IMR-90 (cell line): ENCODE data around the gene AMBRA1. TPM values are rescaled to one million over a fixed set of nuclear protein-coding genes. Genes with fewer than 3 reads are reported as not detected.

ENCODE experiments used
- ATAC-seq: fragments of 200-7000 bp; cut with Tn5 transposase; 2 replicates; pipeline ENCODE4 v1.9.1; 2020; ENCODE audit warnings: low read depth, mild to moderate bottlenecking, moderate library complexity
- BruUV-seq: library from RNA; stranded (reverse); fragments of 400-500 nt; replicated peaks from 2 replicates; lab custom pipeline; 2021; lab: Mats Ljungman, UMichigan
- CTCF ChIA-PET: fragments of 300-600 bp; formaldehyde crosslinking; extraction: SDS; loops from one replicate; lab custom pipeline; 2021; ENCODE audit warnings: antibody characterized with exemption; lab: Yijun Ruan, JAX
- POLR2A ChIA-PET: fragments of 300-600 bp; sonication (Branson Sonifier 250); formaldehyde crosslinking; loops from one replicate; lab custom pipeline; 2022; ENCODE audit warnings: antibody characterized with exemption; ENCODE audit not compliant: unreplicated experiment; lab: Charles Lee
- DNase-seq: peaks from one replicate; pipeline ENCODE4 v3.0.0; 2013
- H2AFZ ChIP-seq: replicated peaks from 2 replicates; pipeline ENCODE3; 2013; ENCODE audit warnings: low read length, mild to moderate bottlenecking; ENCODE audit not compliant: poor library complexity
- H2AK5ac ChIP-seq: 2 replicates; pipeline ENCODE4 v1.6.1; 2013; ENCODE audit warnings: low read depth, low read length, inconsistent platforms
- H2AK9ac ChIP-seq: replicated peaks from 2 replicates; pipeline ENCODE3; 2013; ENCODE audit warnings: mild to moderate bottlenecking, low read depth, low read length, moderate library complexity; ENCODE audit not compliant: poor library complexity
- H2BK120ac ChIP-seq: 2 replicates; pipeline ENCODE4 v1.6.1; 2013; ENCODE audit warnings: low read depth, low read length, inconsistent platforms
- H2BK15ac ChIP-seq: 3 replicates; pipeline ENCODE4 v1.6.1; 2013; ENCODE audit warnings: low read depth, low read length, inconsistent platforms
- H2BK20ac ChIP-seq: 2 replicates; pipeline ENCODE4 v1.6.1; 2013; ENCODE audit warnings: low read depth, mild to moderate bottlenecking, inconsistent platforms, low read length, moderate library complexity
- H2BK5ac ChIP-seq: 2 replicates; pipeline ENCODE4 v1.6.1; 2013; ENCODE audit warnings: mild to moderate bottlenecking, low read depth, low read length, inconsistent platforms; ENCODE audit not compliant: poor library complexity, severe bottlenecking
- H3K14ac ChIP-seq: replicated peaks from 2 replicates; pipeline ENCODE4 v1.6.1; 2013; ENCODE audit warnings: low read depth, low read length, inconsistent platforms
- H3K18ac ChIP-seq: 2 replicates; pipeline ENCODE4 v1.6.1; 2013; ENCODE audit warnings: low read depth, low read length, control low read depth
- H3K23ac ChIP-seq: 2 replicates; pipeline ENCODE4 v1.6.1; 2013; ENCODE audit warnings: low read depth, low read length, inconsistent platforms
- H3K27ac ChIP-seq: 2 replicates; pipeline ENCODE4 v1.5.1; 2013; ENCODE audit warnings: mild to moderate bottlenecking, control low read depth, low read length; ENCODE audit not compliant: insufficient read depth
- H3K27me3 ChIP-seq: 2 replicates; pipeline ENCODE4 v1.6.1; 2013; ENCODE audit warnings: low read length; ENCODE audit not compliant: control insufficient read depth, insufficient read depth
- H3K36me3 ChIP-seq: 2 replicates; pipeline ENCODE4 v1.6.1; 2013; ENCODE audit warnings: low read length, mixed read lengths; ENCODE audit not compliant: control insufficient read depth, insufficient read depth
- H3K4ac ChIP-seq: 2 replicates; pipeline ENCODE4 v1.6.1; 2013; ENCODE audit warnings: low read depth, low read length, inconsistent platforms
- H3K4me1 ChIP-seq: 2 replicates; pipeline ENCODE4 v1.6.1; 2013; ENCODE audit warnings: low read length, mixed read lengths; ENCODE audit not compliant: control insufficient read depth, insufficient read depth
- H3K4me2 ChIP-seq: 2 replicates; pipeline ENCODE4 v1.6.1; 2013; ENCODE audit warnings: low read depth, mild to moderate bottlenecking, control low read depth, low read length, moderate library complexity
- H3K4me3 ChIP-seq: 2 replicates; pipeline ENCODE4 v1.5.1; 2013; ENCODE audit warnings: low read depth, mild to moderate bottlenecking, control low read depth, low read length, moderate library complexity; ENCODE audit not compliant: insufficient read depth
- H3K56ac ChIP-seq: 2 replicates; pipeline ENCODE4 v1.6.1; 2013; ENCODE audit warnings: low read length, inconsistent platforms; ENCODE audit not compliant: insufficient read depth; ENCODE audit errors: extremely low read depth
- H3K79me1 ChIP-seq, 2 experiments: 2 replicates each; pipeline ENCODE4 v1.6.1; 2013; ENCODE audit warnings: low read length in 2 of 2, inconsistent platforms in 1 of 2, low read depth in 1 of 2
- H3K9ac ChIP-seq: 2 replicates; pipeline ENCODE4 v1.6.1; 2013; ENCODE audit warnings: low read depth, low read length, control low read depth
- H3K9me1 ChIP-seq: 2 replicates; pipeline ENCODE4 v1.6.1; 2013; ENCODE audit warnings: low read length, inconsistent platforms; ENCODE audit not compliant: insufficient read depth
- H3K9me3 ChIP-seq: 2 replicates; pipeline ENCODE4 v1.6.1; 2013; ENCODE audit warnings: low read length; ENCODE audit not compliant: control insufficient read depth, insufficient read depth
- H4K20me1 ChIP-seq: 2 replicates; pipeline ENCODE4 v1.6.1; 2013; ENCODE audit warnings: low read length, inconsistent platforms; ENCODE audit not compliant: insufficient read depth
- H4K5ac ChIP-seq: 2 replicates; pipeline ENCODE4 v1.6.1; 2013; ENCODE audit warnings: mild to moderate bottlenecking, low read depth, low read length, control low read depth
- H4K8ac ChIP-seq, 2 experiments: 2 replicates each; pipeline ENCODE4 v1.6.1; 2013; ENCODE audit warnings: low read depth in 2 of 2, low read length in 2 of 2, control low read depth in 1 of 2, inconsistent platforms in 1 of 2
- H4K91ac ChIP-seq: 2 replicates; pipeline ENCODE4 v1.6.1; 2013; ENCODE audit warnings: low read depth, low read length, inconsistent platforms; ENCODE audit not compliant: insufficient read depth
- BHLHE40 ChIP-seq: fragments of 150-350 bp; IDR thresholded peaks from 2 replicates; pipeline ENCODE4 v1.6.1; 2016; ENCODE audit warnings: mild to moderate bottlenecking, low read depth, low read length
- CEBPB ChIP-seq: IDR thresholded peaks from 2 replicates; pipeline ENCODE4 v1.6.1; 2012; ENCODE audit warnings: low read depth, low read length, improper control_type of control experiment
- CHD1 ChIP-seq: IDR thresholded peaks from 2 replicates; pipeline ENCODE4 v1.6.1; 2012; ENCODE audit warnings: low read depth, low read length, improper control_type of control experiment
- CTCF ChIP-seq: conservative IDR thresholded peaks from 2 replicates; pipeline ENCODE4 v1.5.1; 2012; ENCODE audit warnings: mild to moderate bottlenecking, low read depth, low read length, improper control_type of control experiment
- ELK1 ChIP-seq: fragments of 150-350 bp; IDR thresholded peaks from 2 replicates; pipeline ENCODE4 v1.6.1; 2016; ENCODE audit warnings: low read depth, mild to moderate bottlenecking, low read length, moderate library complexity, borderline replicate concordance
- FOS ChIP-seq: fragments of 150-350 bp; IDR thresholded peaks from 2 replicates; pipeline ENCODE4 v1.6.1; 2016; ENCODE audit warnings: low read depth, low read length
- MAFK ChIP-seq: IDR thresholded peaks from 2 replicates; pipeline ENCODE4 v1.6.1; 2012; ENCODE audit warnings: low read depth, low read length, improper control_type of control experiment
- MXI1 ChIP-seq: IDR thresholded peaks from 2 replicates; pipeline ENCODE4 v1.6.1; 2012; ENCODE audit warnings: low read depth, mild to moderate bottlenecking, low read length, moderate library complexity, borderline replicate concordance
- NFE2L2 ChIP-seq: fragments of 150-350 bp; IDR thresholded peaks from 2 replicates; pipeline ENCODE4 v1.6.1; 2016; ENCODE audit warnings: low read depth, mild to moderate bottlenecking, low read length
- RAD21 ChIP-seq: IDR thresholded peaks from 2 replicates; pipeline ENCODE4 v1.6.1; 2012; ENCODE audit warnings: low read length, improper control_type of control experiment
- RCOR1 ChIP-seq: IDR thresholded peaks from 2 replicates; pipeline ENCODE4 v1.6.1; 2012; ENCODE audit warnings: mild to moderate bottlenecking, low read length, improper control_type of control experiment; ENCODE audit not compliant: insufficient replicate concordance
- RFX5 ChIP-seq: IDR thresholded peaks from 2 replicates; pipeline ENCODE4 v1.8.0; 2012; ENCODE audit warnings: low read depth, mild to moderate bottlenecking, low read length, moderate library complexity
- SMC3 ChIP-seq: fragments of 150-350 bp; IDR thresholded peaks from 2 replicates; pipeline ENCODE4 v1.6.1; 2016; ENCODE audit warnings: low read depth, mild to moderate bottlenecking, antibody characterized with exemption, low read length, moderate library complexity
- USF2 ChIP-seq: fragments of 150-350 bp; IDR thresholded peaks from 2 replicates; pipeline ENCODE4 v1.6.1; 2017; ENCODE audit warnings: mild to moderate bottlenecking, antibody characterized with exemption, low read length, low read depth
- WGBS, 2 experiments: methylation state at CpG; one replicate each; pipeline versions ENCODE4 v1.1.5 to v1.1.7; 2013; ENCODE audit warnings: missing lambda C conversion rate in 2 of 2; ENCODE audit not compliant: insufficient read length in 1 of 2; ENCODE audit errors: extremely low coverage in 2 of 2; 5-methylcytosine and 5-hydroxymethylcytosine counted together
- dilution Hi-C: fragments of 300-500 bp; cut with HindIII; formaldehyde crosslinking; loops from one replicate; pipeline ENCODE4 v1.14.3; 2018; ENCODE audit warnings: low sequenced_read_pairs; ENCODE audit not compliant: unreplicated experiment
- in situ Hi-C: fragments of 300-500 bp; cut with MboI; formaldehyde crosslinking; loops from 3 replicates; pipeline ENCODE4 v1.14.3; 2019; ENCODE audit warnings: low sequenced_read_pairs, inconsistent platforms, mixed read lengths
- intact Hi-C: fragments of 100-400 bp; cut with micrococcal nuclease; formaldehyde crosslinking; loops from 2 replicates; pipeline ENCODE4 v1.10.0; 2022
- polyA plus RNA-seq, 3 experiments: library from polyadenylated mRNA; depleted of rRNA; stranded (reverse); fragments of >200 nt; gene quantifications; 2 replicates each; pipeline ENCODE4 v1.2.3, GENCODE V29; 2012; ENCODE audit warnings: low replicate concordance in 1 of 3
- total RNA-seq: library from RNA; depleted of rRNA; stranded (reverse); fragments of >200 nt; gene quantifications from 2 replicates; pipeline ENCODE4 v1.2.3, GENCODE V29; 2012

The AMBRA1 gene
- total and polyA plus RNA-seq, 2 of the 4 experiments (the other 2 are of a cell fraction) = 9.4 to 18.3 TPM

GRCh38 chr11:46445920-46446771 lies 147.7 kb downstream of the AMBRA1 start:
- H2BK20ac ChIP-seq = no peak overlapping the region
- dilution Hi-C loops (no loop called here), in situ Hi-C loops (no loop called here), intact Hi-C loops (loop anchor here (1.0 kb wide), 1 partner anchor 83 kb away; no protein-coding TSS in a partner anchor)
- H3K27ac ChIP-seq = no peak overlapping the region
- H2BK120ac ChIP-seq = no peak overlapping the region
- peaks cover 19% of the 10 kb centered on the region; the same call in 1 of the 2 replicates for H4K20me1 ChIP-seq
- no peaks in the 10 kb centered on the region for H3K9me3 ChIP-seq
- no peaks in the 10 kb centered on the region for H3K27me3 ChIP-seq
- H3K79me1 ChIP-seq = peaks cover 8 to 42% of the 10 kb centered on the region in 2 experiments; a peak in 3 of 4 replicates
- H3K4me2 ChIP-seq = no peak overlapping the region
- BruUV-seq = no TSS peak
- H2BK15ac ChIP-seq = no peak overlapping the region
- peaks cover 7% of the 10 kb centered on the region for H3K36me3 ChIP-seq
- no peak overlapping the region for H3K23ac ChIP-seq
- H3K4ac ChIP-seq = no peak overlapping the region
- H3K4me3 ChIP-seq = no peak overlapping the region
- peaks cover 12% of the 10 kb centered on the region for H3K4me1 ChIP-seq
- H3K56ac ChIP-seq = no peak overlapping the region
- H4K91ac ChIP-seq = no peak overlapping the region
- no peak overlapping the region for H2AK5ac ChIP-seq
- no peak overlapping the region for H2BK5ac ChIP-seq
- peaks cover 5% of the 10 kb centered on the region; the same call in 1 of the 2 replicates for H3K9me1 ChIP-seq
- 29% methylated on average over 1 of the region's 4 CpGs; no CpG with 5 or more reads in 1 of the 2 experiments for WGBS, 2 experiments
- POLR2A ChIA-PET = no interaction called here
- no peak overlapping the region for H4K8ac ChIP-seq
- H2AK9ac ChIP-seq = no peak overlapping the region
- no peak overlapping the region for H4K5ac ChIP-seq
- no peak overlapping the region for H3K9ac ChIP-seq
- H2AFZ ChIP-seq = no peak overlapping the region
- CTCF ChIA-PET = interaction anchor here (0.9 to 1.5 kb wide), 5 partner anchors 9 to 90 kb away, joined by 3 to 6 read pairs (median 4); no protein-coding TSS in a partner anchor
- peak; percentile 72 for ATAC-seq
- H3K14ac ChIP-seq = no peak overlapping the region
- H3K18ac ChIP-seq = no peak overlapping the region
- DNase-seq = peak; percentile 52
- TF ChIP-seq FOS (no peak), RAD21 (peak; percentile 49), SMC3 (0 out of 2 replicates have a peak, but pooled peaks have one; percentile 25), BHLHE40 (no peak), MAFK (no peak), ELK1 (no peak), CHD1 (no peak), NFE2L2 (no peak), RCOR1 (no peak), CTCF (peak; percentile 43), USF2 (no peak), RFX5 (no peak), CEBPB (no peak), MXI1 (no peak)
